Neural progenitor cell (in vitro differentiated cells): ENCODE measurements around the gene PODN.

Experiments
- CTCF ChIP-seq: fragments of 200-600 bp; sonication (generic); IDR thresholded peaks from 2 replicates; pipeline ENCODE4 v1.5.1; 2017; ENCODE audit warnings: antibody characterized with exemption, mild to moderate bottlenecking
- EZH2phosphoT487 ChIP-seq: fragments of 200-600 bp; sonication (generic); IDR thresholded peaks from 2 replicates; pipeline ENCODE4 v1.6.1; 2017; ENCODE audit warnings: antibody characterized with exemption

DNA sequence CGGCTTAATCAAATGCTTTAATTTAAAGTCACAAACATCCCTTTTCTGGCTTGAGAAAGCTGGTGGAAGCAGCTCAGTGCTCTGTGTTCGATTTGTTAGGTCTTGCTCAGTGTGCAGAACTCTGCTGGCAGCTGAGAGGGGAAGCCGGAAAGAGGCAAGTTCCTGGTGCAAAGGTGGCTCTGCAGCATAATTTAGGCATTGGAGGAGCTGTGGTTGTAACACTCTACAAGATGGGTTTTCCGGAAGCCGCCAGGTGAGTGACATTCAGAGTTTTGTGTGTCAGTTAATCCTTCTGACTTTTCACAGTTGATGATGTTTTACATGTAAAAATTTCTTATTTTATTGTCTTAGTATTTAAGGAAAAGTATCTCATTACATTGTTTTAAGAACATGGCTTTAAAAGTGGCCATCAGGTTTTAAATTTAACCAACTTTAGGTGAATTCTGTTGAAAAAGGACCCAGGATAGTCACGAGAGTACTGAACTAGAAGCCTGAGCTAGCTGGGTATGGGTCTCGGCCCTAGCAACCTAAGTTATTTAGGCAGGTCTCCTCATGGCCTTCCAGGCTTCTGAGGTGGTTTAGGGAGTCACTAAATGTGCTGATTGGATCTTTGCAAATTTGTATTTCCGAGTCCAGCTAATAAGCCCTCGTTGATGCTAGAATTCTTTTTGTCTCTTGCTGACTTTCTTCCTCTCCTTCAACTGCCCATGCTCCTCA lies 47.1 kb upstream of the PODN start:
- TF ChIP-seq CTCF (no peak), EZH2phosphoT487 (no peak)
